Gastroesophageal sphincter (tissue), 4 donors: ENCODE measurements around the gene ZNF280A. TPM values are rescaled to one million over a fixed set of nuclear protein-coding genes. Genes with fewer than 3 reads are reported as not detected.

Experiments used
- ATAC-seq: fragments of 150-250 bp; one replicate; pipeline ENCODE4 v1.9.1; 2016; ENCODE audit warnings: mild to moderate bottlenecking, moderate library complexity
- H3K27ac ChIP-seq, 4 donors: fragments of 200-600 bp; sonication (generic) in 3 of 4; 1 replicate in 3 of 4; 2 replicates in 1 of 4; pipeline ENCODE4 v1.5.1; 2016 to 2019
- H3K27me3 ChIP-seq: fragments of 200-600 bp; sonication (generic); one replicate; pipeline ENCODE4 v1.5.1; 2019
- H3K36me3 ChIP-seq, 2 donors: fragments of 200-600 bp; sonication (generic); one replicate each; pipeline ENCODE4 v1.5.1; 2019; ENCODE audit warnings: control low read depth in 1 of 2
- H3K4me1 ChIP-seq, 3 donors: fragments of 200-600 bp; sonication (generic); 1 replicate in 2 of 3; 2 replicates in 1 of 3; pipeline ENCODE4 v1.5.1; 2016 to 2019; ENCODE audit warnings: control low read depth in 2 of 3
- H3K4me3 ChIP-seq, 2 donors: fragments of 200-600 bp; sonication (generic); one replicate each; pipeline ENCODE4 v1.5.1; 2019; ENCODE audit warnings: mild to moderate bottlenecking in 1 of 2, moderate library complexity in 1 of 2
- H3K9me3 ChIP-seq, 3 donors: fragments of 200-600 bp; sonication (generic); one replicate each; pipeline ENCODE4 v1.5.1; 2017 to 2019; ENCODE audit warnings: control low read depth in 2 of 3
- EP300 ChIP-seq: sonication (generic); formaldehyde crosslinking; IDR thresholded peaks from one replicate; pipeline ENCODE4 v1.6.1; 2017; ENCODE audit warnings: antibody characterized with exemption, mild to moderate bottlenecking
- POLR2A ChIP-seq, 2 donors: fragments of 450-650 bp; IDR thresholded peaks; one replicate each; pipeline ENCODE4 v1.6.1; 2017; ENCODE audit warnings: antibody characterized with exemption in 2 of 2, mild to moderate bottlenecking in 2 of 2, moderate library complexity in 1 of 2
- POLR2AphosphoS5 ChIP-seq: sonication (generic); formaldehyde crosslinking; IDR thresholded peaks from one replicate; pipeline ENCODE4 v1.6.1; 2017; ENCODE audit warnings: antibody characterized with exemption
- WGBS, 2 donors: methylation state at CpG; one replicate each; pipeline ENCODE4 v1.1.5; 2018; ENCODE audit warnings: low coverage in 1 of 2; 5-methylcytosine and 5-hydroxymethylcytosine counted together
- total RNA-seq, 4 donors: library from RNA; depleted of rRNA; stranded (reverse); fragments of >200 nt; gene quantifications; one replicate each; pipeline ENCODE4 v1.1.0, GENCODE V29; 2016
- TF ChIP-seq, protein P1 (sequence below), 4 experiments: fragments of 200-600 bp in 2 of 4; fragments of 450-650 bp in 2 of 4; sonication (generic) in 1 of 4; IDR thresholded peaks; one replicate each; pipeline ENCODE4 v1.5.1; 2017 to 2019; ENCODE audit warnings: antibody characterized with exemption in 4 of 4, mild to moderate bottlenecking in 2 of 4, moderate library complexity in 2 of 4

The ZNF280A gene
- total RNA-seq, 4 donors from 2014 or later = not detected

DNA sequence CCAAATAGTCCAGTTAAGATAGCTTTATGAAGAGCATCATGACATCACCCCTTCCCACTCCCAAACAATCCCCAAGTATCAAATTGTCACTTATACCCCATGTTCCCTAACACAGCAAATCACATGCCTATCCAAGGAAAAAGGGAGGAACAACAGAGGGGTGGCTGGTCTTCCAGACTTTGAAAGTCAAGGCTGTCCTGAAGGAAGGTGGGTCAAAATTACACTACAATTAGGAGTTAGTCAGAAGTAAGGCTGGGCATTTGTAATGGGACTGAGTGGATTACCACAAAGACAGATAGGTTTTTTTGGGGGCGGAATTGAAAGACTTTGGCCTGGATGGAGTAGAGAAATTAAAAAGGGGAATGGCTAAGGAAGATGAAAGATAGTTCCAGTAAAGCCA lies 33.1 kb upstream of the ZNF280A start:
- no peak overlapping the region for H3K27ac ChIP-seq
- H3K36me3 ChIP-seq = no peaks in the 10 kb centered on the region
- H3K4me1 ChIP-seq = no peaks in the 10 kb centered on the region
- ATAC-seq = no peak
- H3K9me3 ChIP-seq = no peaks in the 10 kb centered on the region
- 92% methylated on average over 1 of the region's 1 CpG; no CpG with 5 or more reads in 1 of the 2 donors for WGBS, 2 donors
- H3K4me3 ChIP-seq = no peak overlapping the region
- H3K27me3 ChIP-seq = peaks cover 9% of the 10 kb centered on the region
- TF ChIP-seq POLR2A (IDR thresholded peaks at IDR 0.05) = no peak
- TF ChIP-seq, protein P1, sequence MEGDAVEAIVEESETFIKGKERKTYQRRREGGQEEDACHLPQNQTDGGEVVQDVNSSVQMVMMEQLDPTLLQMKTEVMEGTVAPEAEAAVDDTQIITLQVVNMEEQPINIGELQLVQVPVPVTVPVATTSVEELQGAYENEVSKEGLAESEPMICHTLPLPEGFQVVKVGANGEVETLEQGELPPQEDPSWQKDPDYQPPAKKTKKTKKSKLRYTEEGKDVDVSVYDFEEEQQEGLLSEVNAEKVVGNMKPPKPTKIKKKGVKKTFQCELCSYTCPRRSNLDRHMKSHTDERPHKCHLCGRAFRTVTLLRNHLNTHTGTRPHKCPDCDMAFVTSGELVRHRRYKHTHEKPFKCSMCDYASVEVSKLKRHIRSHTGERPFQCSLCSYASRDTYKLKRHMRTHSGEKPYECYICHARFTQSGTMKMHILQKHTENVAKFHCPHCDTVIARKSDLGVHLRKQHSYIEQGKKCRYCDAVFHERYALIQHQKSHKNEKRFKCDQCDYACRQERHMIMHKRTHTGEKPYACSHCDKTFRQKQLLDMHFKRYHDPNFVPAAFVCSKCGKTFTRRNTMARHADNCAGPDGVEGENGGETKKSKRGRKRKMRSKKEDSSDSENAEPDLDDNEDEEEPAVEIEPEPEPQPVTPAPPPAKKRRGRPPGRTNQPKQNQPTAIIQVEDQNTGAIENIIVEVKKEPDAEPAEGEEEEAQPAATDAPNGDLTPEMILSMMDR (IDR thresholded peaks at IDR 0.05) = no peak
- no peak for TF ChIP-seq POLR2AphosphoS5
- no peak for TF ChIP-seq EP300

DNA sequence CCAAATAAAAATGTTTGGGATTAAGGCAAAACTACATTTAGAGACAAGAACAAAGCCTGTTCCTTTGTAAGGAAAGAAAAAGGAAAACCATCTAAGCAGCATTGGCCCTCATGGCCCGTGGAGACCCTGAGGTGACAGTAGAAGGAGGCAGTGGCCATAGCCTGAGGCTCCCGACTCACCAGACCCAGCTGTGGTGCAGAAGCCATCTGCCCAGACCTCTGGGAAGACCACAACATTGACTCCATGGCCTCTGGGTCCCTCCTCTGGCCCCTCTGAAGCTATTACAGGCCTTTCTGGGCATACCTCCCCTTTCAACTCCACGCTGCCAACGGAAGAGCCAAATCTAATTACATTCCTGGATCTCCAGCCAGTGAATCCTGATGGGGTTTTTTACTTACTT lies 32.6 kb upstream of the ZNF280A start:
- Histone ChIP-seq H3K27me3 (peaks cover 9% of the 10 kb centered on the region), H3K4me1 (no peaks in the 10 kb centered on the region), H3K36me3 (no peaks in the 10 kb centered on the region), H3K4me3 (no peak overlapping the region), H3K27ac (no peak overlapping the region), H3K9me3 (no peaks in the 10 kb centered on the region)
- ATAC-seq = no peak
- 55 to 67% methylated on average over 2 to 4 of the region's 4 CpGs for WGBS, 2 donors
- TF ChIP-seq POLR2A (IDR thresholded peaks at IDR 0.05) = no peak
- no peak for TF ChIP-seq EP300
- no peak for TF ChIP-seq POLR2AphosphoS5
- TF ChIP-seq, protein P1 (IDR thresholded peaks at IDR 0.05) = no peak

DNA sequence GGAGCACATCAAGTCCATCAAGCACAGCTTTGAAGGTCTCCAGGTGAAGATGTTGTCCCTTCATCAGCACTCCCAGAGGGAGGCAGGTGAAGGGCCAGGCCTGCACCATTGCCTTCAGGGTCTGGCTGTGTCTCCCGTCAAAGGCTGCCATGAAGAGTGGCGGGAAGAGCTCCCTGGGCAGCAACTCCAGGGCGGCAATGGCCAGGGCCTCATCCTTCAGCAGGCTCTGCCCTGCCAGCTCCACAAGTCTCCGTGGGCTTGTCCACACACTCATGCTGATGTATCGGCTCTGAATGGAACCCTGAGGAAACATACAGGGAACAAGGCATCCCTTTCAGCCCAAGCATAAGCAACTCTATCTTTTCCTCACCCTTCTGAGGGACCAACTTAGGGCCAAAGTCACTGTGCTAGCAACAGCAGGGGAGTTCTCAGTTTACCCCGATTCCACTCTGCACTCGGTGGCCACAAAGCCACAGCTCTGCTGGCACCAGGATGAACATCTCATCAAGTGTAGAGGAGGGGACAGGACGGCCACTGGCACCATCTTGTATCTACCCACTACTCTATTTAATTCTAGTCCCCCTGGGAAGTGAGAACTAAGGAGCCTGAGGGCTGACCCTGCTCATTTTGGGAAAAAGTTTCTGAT lies 30.8 kb upstream of the ZNF280A start:
- H3K27me3 ChIP-seq = peaks cover 9% of the 10 kb centered on the region
- no peak overlapping the region for H3K4me3 ChIP-seq
- no peak overlapping the region for H3K27ac ChIP-seq
- TF ChIP-seq POLR2AphosphoS5 (no peak), POLR2A (IDR thresholded peaks at IDR 0.05) (no peak), EP300 (no peak)
- TF ChIP-seq, protein P1 (IDR thresholded peaks at IDR 0.05) = no peak
- no peaks in the 10 kb centered on the region for H3K4me1 ChIP-seq
- no peaks in the 10 kb centered on the region for H3K36me3 ChIP-seq
- H3K9me3 ChIP-seq = no peaks in the 10 kb centered on the region
- ATAC-seq = no peak
- WGBS, 2 donors = 73 to 83% methylated on average over 1 to 4 of the region's 8 CpGs

DNA sequence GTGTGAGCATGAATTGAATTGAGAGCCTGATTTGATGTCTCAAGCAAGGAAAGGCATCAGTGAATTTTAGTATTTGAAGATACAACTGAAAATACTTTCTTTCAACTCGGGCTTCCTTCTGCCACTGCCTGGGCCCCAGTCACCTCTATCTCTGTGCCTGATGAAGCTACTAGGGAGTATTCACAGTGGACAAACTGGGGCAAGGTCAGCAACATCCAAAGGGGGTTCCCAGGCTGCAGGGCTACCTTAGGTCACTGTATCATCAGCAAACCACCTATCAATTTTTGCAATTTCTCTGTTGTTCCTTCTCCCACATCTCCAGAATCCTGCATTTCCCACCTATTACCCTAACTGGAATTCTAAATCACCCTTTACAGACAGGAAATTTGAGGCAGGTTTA lies 28.8 kb upstream of the ZNF280A start:
- no peak for ATAC-seq
- H3K36me3 ChIP-seq = no peaks in the 10 kb centered on the region
- no peak overlapping the region for H3K4me3 ChIP-seq
- H3K27me3 ChIP-seq = peaks cover 19% of the 10 kb centered on the region
- TF ChIP-seq POLR2AphosphoS5 = no peak
- TF ChIP-seq, protein P1 (IDR thresholded peaks at IDR 0.05) = no peak
- no peak for TF ChIP-seq EP300
- TF ChIP-seq POLR2A (IDR thresholded peaks at IDR 0.05) = no peak
- no peak overlapping the region for H3K27ac ChIP-seq
- WGBS, 2 donors = 20 to 71% methylated on average over 1 of the region's 1 CpG
- no peaks in the 10 kb centered on the region for H3K9me3 ChIP-seq
- no peaks in the 10 kb centered on the region for H3K4me1 ChIP-seq

DNA sequence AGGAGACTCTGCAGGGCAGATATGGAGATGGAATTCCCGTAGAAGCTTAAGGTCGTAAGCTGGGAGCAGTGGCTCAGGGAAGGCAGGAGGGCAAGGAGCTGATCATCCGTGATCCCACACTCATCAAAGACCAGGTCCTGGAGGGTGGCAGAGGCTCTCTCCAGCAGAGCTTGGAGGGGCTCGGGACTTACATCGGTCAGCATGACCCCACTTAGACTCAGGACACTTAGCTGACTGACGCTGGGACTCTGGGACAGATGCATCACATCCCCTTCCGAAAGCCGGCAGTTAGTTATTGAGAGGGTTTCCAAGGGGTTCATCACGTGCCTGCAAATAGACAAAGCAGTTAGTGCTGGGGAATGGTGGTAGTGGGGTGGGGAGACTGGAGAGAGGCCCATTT lies 28.2 kb upstream of the ZNF280A start:
- ATAC-seq = no peak
- 26% methylated on average over 3 of the region's 9 CpGs; no CpG with 5 or more reads in 1 of the 2 donors for WGBS, 2 donors
- Histone ChIP-seq H3K4me1 (no peaks in the 10 kb centered on the region), H3K36me3 (no peaks in the 10 kb centered on the region), H3K27me3 (peaks cover 25% of the 10 kb centered on the region), H3K4me3 (no peak overlapping the region), H3K27ac (no peak overlapping the region), H3K9me3 (no peaks in the 10 kb centered on the region)
- TF ChIP-seq POLR2AphosphoS5 (no peak), POLR2A (IDR thresholded peaks at IDR 0.05) (no peak), EP300 (no peak)
- TF ChIP-seq, protein P1 (IDR thresholded peaks at IDR 0.05) = no peak
